Omental fat pad (tissue), 4 donors: ENCODE data around the gene L3MBTL4. TPM values are rescaled to one million over a fixed set of nuclear protein-coding genes. Genes with fewer than 3 reads are reported as not detected.

ENCODE experiments used
- ATAC-seq: fragments of 150-250 bp; one replicate; pipeline ENCODE4 v1.9.1; 2016; ENCODE audit warnings: mild to moderate bottlenecking, moderate library complexity; ENCODE audit not compliant: low FRiP score
- DNase-seq: peaks from one replicate; pipeline ENCODE4 v3.0.0-alpha.2; 2019; ENCODE audit warnings: low spot score
- CTCF ChIP-seq, 3 donors: fragments of 450-650 bp; IDR thresholded peaks; one replicate each; pipeline ENCODE4 v1.5.1; 2016 to 2017; ENCODE audit warnings: antibody characterized with exemption in 3 of 3, mild to moderate bottlenecking in 3 of 3, moderate library complexity in 2 of 3
- total RNA-seq, 4 donors: library from RNA; depleted of rRNA; stranded (reverse); fragments of >200 nt; gene quantifications; one replicate each; pipeline ENCODE4 v1.1.0, GENCODE V29; 2016

L3MBTL4 gene
- total RNA-seq, 4 donors from 2014 or later = 7.2 to 14.8 (median 8.3) TPM

- no peak for ATAC-seq
These were observed 431.2 kb downstream of the L3MBTL4 start for GRCh38 chr18:5983488-5983887.

GRCh38 chr18:5982332-5982731 lies 432.4 kb downstream of the L3MBTL4 start:
- TF ChIP-seq CTCF (IDR thresholded peaks at IDR 0.05) = no peak
- ATAC-seq (no peak), DNase-seq (no peak)

More at GRCh38 chr18:5983488-5983887, 431.2 kb downstream of the L3MBTL4 start:
- TF ChIP-seq CTCF (IDR thresholded peaks at IDR 0.05) = no peak
- no peak for DNase-seq

- ATAC-seq = no peak
- no peak for TF ChIP-seq CTCF (IDR thresholded peaks at IDR 0.05)
- DNase-seq = no peak
These were observed 434.0 kb downstream of the L3MBTL4 start for GRCh38 chr18:5980721-5981120.

- no peak for ATAC-seq
- no peak for TF ChIP-seq CTCF (IDR thresholded peaks at IDR 0.05)
- no peak for DNase-seq
These were observed 434.7 kb downstream of the L3MBTL4 start for GRCh38 chr18:5979971-5980457.

GRCh38 chr18:5979176-5979888 lies 435.4 kb downstream of the L3MBTL4 start:
- DNase-seq (no peak), ATAC-seq (no peak)
- TF ChIP-seq CTCF (IDR thresholded peaks at IDR 0.05) = no peak

- TF ChIP-seq CTCF (IDR thresholded peaks at IDR 0.05) = no peak
- DNase-seq (no peak), ATAC-seq (no peak)
These were observed 437.7 kb downstream of the L3MBTL4 start for GRCh38 chr18:5977022-5977421.
